Measurements from ENCODE around the gene TMEM200C. TPM values are rescaled to one million over a fixed set of nuclear protein-coding genes. Genes with fewer than 3 reads are reported as not detected.

TMEM200C gene
- total RNA-seq (2022) (0.05 TPM in 1 of 2 replicates, not detected in the other), Bru-seq, nascent RNA (percentile 6 among the genes with signal in this experiment), BruChase-seq, experiment 1, labeled RNA remaining after a 2-hour chase (percentile 6 among the genes with signal in this experiment), BruChase-seq, experiment 2, labeled RNA remaining after a 6-hour chase (not detected)
- long read RNA-seq, result 0 reads

GRCh38 chr18:5895299-5895875 lies at the start of gene TMEM200C:
Gene TMEM200C (minus strand): TSS chr18:5895522. CDS start chr18:5892063, 3,459 bp downstream.
- DNase-seq, result peak in 1 of 2 experiments; percentile 35
- no peaks in the 10 kb centered on the region for H3K36me3 ChIP-seq (ENCODE audit: control insufficient read depth, insufficient read depth, low read length)
- no TSS peak for BruUV-seq (replicated peaks)
- peaks cover 7% of the 10 kb centered on the region; the same call in 1 of the 2 replicates for H3K27me3 ChIP-seq (replicated peaks; ENCODE audit: control insufficient read depth, insufficient read depth, low read length)
- intact Hi-C loops (cut with micrococcal nuclease; ENCODE audit: unreplicated experiment), result loop anchor here (5.0 kb wide), 1 partner anchor 62 kb away; no protein-coding TSS in a partner anchor
- H3K27me3 Mint-ChIP-seq (ENCODE audit: insufficient read depth, unreplicated experiment), result peaks cover 29% of the 10 kb centered on the region
- H3K4me1 Mint-ChIP-seq (ENCODE audit: low read depth, unreplicated experiment), result peaks cover 4% of the 10 kb centered on the region
- ChIA-PET CTCF (no interaction called here), POLR2A (no interaction called here)
- H3K27ac Mint-ChIP-seq (ENCODE audit: unreplicated experiment), result no peak within 1 kb of the TSS
- TF ChIP-seq, protein P1, sequence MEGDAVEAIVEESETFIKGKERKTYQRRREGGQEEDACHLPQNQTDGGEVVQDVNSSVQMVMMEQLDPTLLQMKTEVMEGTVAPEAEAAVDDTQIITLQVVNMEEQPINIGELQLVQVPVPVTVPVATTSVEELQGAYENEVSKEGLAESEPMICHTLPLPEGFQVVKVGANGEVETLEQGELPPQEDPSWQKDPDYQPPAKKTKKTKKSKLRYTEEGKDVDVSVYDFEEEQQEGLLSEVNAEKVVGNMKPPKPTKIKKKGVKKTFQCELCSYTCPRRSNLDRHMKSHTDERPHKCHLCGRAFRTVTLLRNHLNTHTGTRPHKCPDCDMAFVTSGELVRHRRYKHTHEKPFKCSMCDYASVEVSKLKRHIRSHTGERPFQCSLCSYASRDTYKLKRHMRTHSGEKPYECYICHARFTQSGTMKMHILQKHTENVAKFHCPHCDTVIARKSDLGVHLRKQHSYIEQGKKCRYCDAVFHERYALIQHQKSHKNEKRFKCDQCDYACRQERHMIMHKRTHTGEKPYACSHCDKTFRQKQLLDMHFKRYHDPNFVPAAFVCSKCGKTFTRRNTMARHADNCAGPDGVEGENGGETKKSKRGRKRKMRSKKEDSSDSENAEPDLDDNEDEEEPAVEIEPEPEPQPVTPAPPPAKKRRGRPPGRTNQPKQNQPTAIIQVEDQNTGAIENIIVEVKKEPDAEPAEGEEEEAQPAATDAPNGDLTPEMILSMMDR (IDR thresholded peaks at IDR 0.05; ENCODE audit: insufficient read depth in 1 of 2, low read depth in 1 of 2, low read length in 1 of 2, severe bottlenecking in 1 of 2, unreplicated experiment in 1 of 2), result no peak
- H3K4me3 Mint-ChIP-seq (ENCODE audit: unreplicated experiment), result peak within 1 kb of the TSS; percentile 67
- peaks cover 11% of the 10 kb centered on the region for H3K4me1 ChIP-seq
- no peaks in the 10 kb centered on the region; the same call in 1 of the 2 replicates for H3K9me3 ChIP-seq
- H3K9me3 Mint-ChIP-seq (ENCODE audit: unreplicated experiment), result peaks cover 5% of the 10 kb centered on the region
- H3K36me3 Mint-ChIP-seq (ENCODE audit: insufficient read depth, unreplicated experiment), result peaks cover 3% of the 10 kb centered on the region
- peak within 1 kb of the TSS; percentile 27 for H3K4me3 ChIP-seq (ENCODE audit: low read depth, low read length)

DNA sequence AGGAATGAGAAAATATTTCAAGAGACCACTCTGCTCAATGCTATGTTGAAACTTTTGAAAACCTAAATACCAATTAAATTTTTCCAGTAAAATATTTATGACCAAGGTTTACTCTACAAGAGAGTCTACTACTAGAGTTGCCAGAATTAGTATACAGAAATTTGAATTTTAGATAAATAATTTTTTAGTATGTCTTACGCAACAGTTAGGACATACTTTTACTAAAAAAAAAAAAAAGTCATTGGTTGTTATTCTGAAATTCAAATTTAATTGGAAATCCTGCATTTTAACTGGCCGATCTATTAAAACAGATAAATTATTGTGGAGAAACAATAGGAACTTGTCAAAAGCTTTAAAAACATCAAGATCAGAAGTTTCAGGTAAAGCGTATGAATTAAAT lies 49.1 kb upstream of the TMEM200C start:
- no peaks in the 10 kb centered on the region for H3K36me3 ChIP-seq (ENCODE audit: control insufficient read depth, insufficient read depth, low read length)
- H3K4me1 ChIP-seq, result no peaks in the 10 kb centered on the region
- no peak overlapping the region for H3K4me3 ChIP-seq (ENCODE audit: low read depth, low read length)
- no TSS peak for BruUV-seq (replicated peaks)
- Mint-ChIP-seq H3K36me3 (ENCODE audit: insufficient read depth, unreplicated experiment) (no peaks in the 10 kb centered on the region), H3K4me3 (ENCODE audit: unreplicated experiment) (no peak overlapping the region), H3K4me1 (ENCODE audit: low read depth, unreplicated experiment) (no peaks in the 10 kb centered on the region), H3K27ac (ENCODE audit: unreplicated experiment) (no peak overlapping the region), H3K27me3 (ENCODE audit: insufficient read depth, unreplicated experiment) (peaks cover 9% of the 10 kb centered on the region), H3K9me3 (ENCODE audit: unreplicated experiment) (no peaks in the 10 kb centered on the region)
- no peaks in the 10 kb centered on the region for H3K9me3 ChIP-seq
- TF ChIP-seq, protein P1 (IDR thresholded peaks at IDR 0.05; ENCODE audit: insufficient read depth in 1 of 2, low read depth in 1 of 2, low read length in 1 of 2, severe bottlenecking in 1 of 2, unreplicated experiment in 1 of 2), result no peak
- intact Hi-C loops (cut with micrococcal nuclease; ENCODE audit: unreplicated experiment), result no loop called here
- no peak for DNase-seq
- ChIA-PET CTCF (no interaction called here), POLR2A (no interaction called here)
- H3K27me3 ChIP-seq (replicated peaks; ENCODE audit: control insufficient read depth, insufficient read depth, low read length), result no peaks in the 10 kb centered on the region

GRCh38 chr18:5943514-5943913 lies 48.2 kb upstream of the TMEM200C start:
- ChIA-PET POLR2A (no interaction called here), CTCF (no interaction called here)
- peaks cover 9% of the 10 kb centered on the region for H3K27me3 Mint-ChIP-seq (ENCODE audit: insufficient read depth, unreplicated experiment)
- H3K9me3 Mint-ChIP-seq (ENCODE audit: unreplicated experiment), result no peaks in the 10 kb centered on the region
- H3K27ac Mint-ChIP-seq (ENCODE audit: unreplicated experiment), result no peak overlapping the region
- no peaks in the 10 kb centered on the region for H3K36me3 Mint-ChIP-seq (ENCODE audit: insufficient read depth, unreplicated experiment)
- no peaks in the 10 kb centered on the region for H3K36me3 ChIP-seq (ENCODE audit: control insufficient read depth, insufficient read depth, low read length)
- intact Hi-C loops (cut with micrococcal nuclease; ENCODE audit: unreplicated experiment), result no loop called here
- H3K9me3 ChIP-seq, result no peaks in the 10 kb centered on the region
- no TSS peak for BruUV-seq (replicated peaks)
- no peak for DNase-seq
- H3K4me3 Mint-ChIP-seq (ENCODE audit: unreplicated experiment), result no peak overlapping the region
- H3K27me3 ChIP-seq (replicated peaks; ENCODE audit: control insufficient read depth, insufficient read depth, low read length), result no peaks in the 10 kb centered on the region
- no peak overlapping the region for H3K4me3 ChIP-seq (ENCODE audit: low read depth, low read length)
- TF ChIP-seq, protein P1 (IDR thresholded peaks at IDR 0.05; ENCODE audit: insufficient read depth in 1 of 2, low read depth in 1 of 2, low read length in 1 of 2, severe bottlenecking in 1 of 2, unreplicated experiment in 1 of 2), result no peak
- H3K4me1 Mint-ChIP-seq (ENCODE audit: low read depth, unreplicated experiment), result no peaks in the 10 kb centered on the region
- H3K4me1 ChIP-seq, result no peaks in the 10 kb centered on the region
